GM12891 (cell line): Measurements from ENCODE around the gene INTS4.
"Not testable (repeated sequence)": the region's sequence is repeated elsewhere in the genome, so short reads cannot be mapped to it uniquely, and the experiment has no call there.

Experiments
- DNase-seq: peaks from one replicate; pipeline ENCODE4 v3.0.0; 2011; ENCODE audit warnings: low spot score; ENCODE audit not compliant: insufficient read length
- FAIRE-seq: peaks from 2 replicates; lab custom pipeline; 2011; peaks lifted over from hg19 to GRCh38; lab: Jason Lieb, UNC
- PAX5 ChIP-seq: IDR thresholded peaks from 2 replicates; pipeline ENCODE4 v1.6.1; 2011; ENCODE audit warnings: low read length, moderate library complexity, mild to moderate bottlenecking; ENCODE audit not compliant: insufficient read depth, severe bottlenecking
- POLR2A ChIP-seq: IDR thresholded peaks from 2 replicates; pipeline ENCODE4 v1.6.1; 2011; ENCODE audit warnings: low read depth, low read length, control low read depth
- POLR2AphosphoS5 ChIP-seq: IDR thresholded peaks from 2 replicates; pipeline ENCODE4 v1.6.1; 2011; ENCODE audit warnings: low read depth, low read length, control low read depth
- POU2F2 ChIP-seq: IDR thresholded peaks from 2 replicates; pipeline ENCODE4 v1.6.1; 2011; ENCODE audit warnings: low read depth, mild to moderate bottlenecking, control low read depth, low read length, moderate library complexity
- SPI1 ChIP-seq: IDR thresholded peaks from 2 replicates; pipeline ENCODE4 v1.6.1; 2011; ENCODE audit warnings: low read depth, low read length, control low read depth
- TAF1 ChIP-seq: IDR thresholded peaks from 2 replicates; pipeline ENCODE4 v1.6.1; 2011; ENCODE audit warnings: low read depth, low read length, control low read depth

Gene INTS4

GRCh38 chr11:78037056-78037455 is 42.6 kb upstream of the INTS4 start:
- TF ChIP-seq SPI1, result no peak
- no peak for TF ChIP-seq PAX5
- TF ChIP-seq POLR2A, result no peak
- TF ChIP-seq POLR2AphosphoS5, result no peak
- TF ChIP-seq POU2F2, result no peak
- FAIRE-seq (no peak), DNase-seq (no peak)

GRCh38 chr11:78036313-78036712 is 41.8 kb upstream of the INTS4 start:
- TF ChIP-seq TAF1 (no peak), SPI1 (no peak), POLR2A (no peak), PAX5 (no peak), POLR2AphosphoS5 (no peak), POU2F2 (no peak)
- no peak for FAIRE-seq
- DNase-seq, result no peak

- FAIRE-seq (no peak), DNase-seq (no peak)
- no peak for TF ChIP-seq POLR2AphosphoS5
- no peak for TF ChIP-seq SPI1
- TF ChIP-seq POLR2A, result no peak
- no peak for TF ChIP-seq PAX5
- no peak for TF ChIP-seq POU2F2
- no peak for TF ChIP-seq TAF1
Measured at GRCh38 chr11:78034623-78035022, 40.2 kb upstream of the INTS4 start.

GRCh38 chr11:78033040-78033439 is 38.6 kb upstream of the INTS4 start:
- TF ChIP-seq POLR2A (no peak), PAX5 (no peak), SPI1 (no peak), POLR2AphosphoS5 (no peak), POU2F2 (no peak), TAF1 (no peak)
- no peak for DNase-seq
- FAIRE-seq, result peak; percentile 5

- TF ChIP-seq POU2F2 (no peak), POLR2A (no peak), POLR2AphosphoS5 (no peak), PAX5 (no peak), SPI1 (no peak), TAF1 (no peak)
- no peak for FAIRE-seq
- no peak for DNase-seq
Measured at GRCh38 chr11:78032090-78032489, 37.6 kb upstream of the INTS4 start.

GRCh38 chr11:78031629-78032028 is 37.2 kb upstream of the INTS4 start:
- FAIRE-seq (no peak), DNase-seq (no peak)
- TF ChIP-seq PAX5 (no peak), POU2F2 (no peak), POLR2AphosphoS5 (no peak), POLR2A (no peak), SPI1 (no peak), TAF1 (no peak)

- TF ChIP-seq SPI1, result no peak
- TF ChIP-seq POLR2AphosphoS5, result no peak
- TF ChIP-seq POU2F2, result no peak
- TF ChIP-seq POLR2A, result no peak
- no peak for TF ChIP-seq PAX5
- TF ChIP-seq TAF1, result no peak
- no peak for FAIRE-seq
- no peak for DNase-seq
Measured at GRCh38 chr11:78030429-78031325, 36.2 kb upstream of the INTS4 start.

- not testable (repeated sequence) for DNase-seq, FAIRE-seq
Measured at GRCh38 chr11:78028423-78028822, 34.0 kb upstream of the INTS4 start.

GRCh38 chr11:78027759-78028158 is 33.3 kb upstream of the INTS4 start:
- FAIRE-seq (no peak), DNase-seq (no peak)
- TF ChIP-seq SPI1 (no peak), POLR2AphosphoS5 (no peak), TAF1 (no peak), POU2F2 (no peak)

- FAIRE-seq (no peak), DNase-seq (no peak)
- no peak for TF ChIP-seq TAF1
Measured at GRCh38 chr11:78025378-78025777, 30.9 kb upstream of the INTS4 start.
